Immature natural killer cell (primary cell): ENCODE measurements around the gene MAPK8IP3. TPM values are rescaled to one million over a fixed set of nuclear protein-coding genes. Genes with fewer than 3 reads are reported as not detected.

Source experiments
- DNase-seq, 3 donors: peaks; one replicate each; pipeline ENCODE4 v3.0.0; 2022; ENCODE audit warnings: mixed read lengths in 1 of 3
- H3K27ac Mint-ChIP-seq, 6 donors: one replicate each; pipeline ENCODE4 v1.8.0; 2020; ENCODE audit warnings: mixed read lengths in 6 of 6, mild to moderate bottlenecking in 5 of 6, inconsistent platforms in 4 of 6, moderate library complexity in 3 of 6
- H3K27me3 Mint-ChIP-seq, 3 donors: one replicate each; pipeline ENCODE4 v1.8.0; 2020 to 2021; ENCODE audit warnings: low read depth in 3 of 3, mild to moderate bottlenecking in 3 of 3, mixed read lengths in 3 of 3, moderate library complexity in 3 of 3, inconsistent platforms in 1 of 3
- H3K36me3 Mint-ChIP-seq, 3 donors: one replicate each; pipeline ENCODE4 v1.8.0; 2020; ENCODE audit warnings: mixed read lengths in 3 of 3, inconsistent platforms in 2 of 3, mild to moderate bottlenecking in 2 of 3
- H3K4me1 Mint-ChIP-seq, 2 donors: one replicate each; pipeline ENCODE4 v1.8.0; 2020; ENCODE audit warnings: inconsistent platforms in 2 of 2, mild to moderate bottlenecking in 2 of 2, mixed read lengths in 2 of 2, moderate library complexity in 1 of 2
- H3K4me3 Mint-ChIP-seq, 5 donors: one replicate each; pipeline ENCODE4 v1.8.0; 2020; ENCODE audit warnings: mild to moderate bottlenecking in 5 of 5, mixed read lengths in 5 of 5, inconsistent platforms in 3 of 5, moderate library complexity in 3 of 5
- H3K9me3 Mint-ChIP-seq, 6 donors: one replicate each; pipeline ENCODE4 v1.8.0; 2020; ENCODE audit warnings: mild to moderate bottlenecking in 6 of 6, mixed read lengths in 6 of 6, inconsistent platforms in 4 of 6, moderate library complexity in 3 of 6
- polyA plus RNA-seq, 3 donors: library from polyadenylated mRNA; unstranded; fragments of 300-500 nt; fragmentation: Illumina TruSeq; gene quantifications; one replicate each; pipeline ENCODE4 v1.2.3, GENCODE V29; 2021

Gene MAPK8IP3
- polyA plus RNA-seq, 3 donors from 2014 or later: 0.55 to 3.8 (median 0.57) TPM

DNA sequence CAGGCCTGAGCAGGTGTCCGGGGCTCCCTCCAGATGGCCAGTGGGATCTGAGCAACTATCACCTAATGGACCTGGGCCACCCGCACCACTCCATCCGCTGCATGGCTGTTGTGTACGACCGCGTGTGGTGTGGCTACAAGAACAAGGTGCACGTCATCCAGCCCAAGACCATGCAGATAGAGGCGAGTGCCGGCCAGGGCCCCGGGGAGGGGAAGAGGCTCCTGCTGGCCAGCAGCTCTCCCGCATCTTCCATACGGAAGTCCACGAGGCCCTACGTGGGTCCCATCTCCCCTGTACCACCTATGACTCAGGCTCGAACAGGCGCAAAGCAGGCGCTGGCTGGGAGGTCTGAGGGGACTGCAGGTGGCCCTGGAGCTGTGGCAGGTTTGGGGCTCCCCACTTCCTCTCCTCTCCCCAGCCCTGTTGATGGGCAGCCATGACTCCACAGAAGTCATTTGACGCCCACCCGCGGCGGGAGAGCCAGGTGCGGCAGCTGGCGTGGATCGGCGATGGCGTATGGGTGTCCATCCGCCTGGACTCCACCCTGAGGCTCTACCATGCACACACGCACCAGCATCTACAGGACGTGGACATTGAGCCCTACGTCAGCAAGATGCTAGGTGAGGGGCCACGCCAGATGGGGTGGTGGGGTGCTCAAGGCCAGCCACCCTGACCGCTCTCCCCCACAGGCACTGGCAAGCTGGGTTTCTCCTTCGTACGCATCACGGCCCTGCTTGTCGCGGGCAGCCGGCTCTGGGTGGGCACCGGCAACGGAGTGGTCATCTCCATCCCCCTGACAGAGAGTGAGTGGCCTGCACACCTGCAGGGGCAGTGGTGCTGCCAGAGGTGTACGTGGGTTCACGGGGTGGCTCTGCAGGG, 61.4 kb downstream of the MAPK8IP3 start:
- DNase-seq: no peak
- no peaks in the 10 kb centered on the region for H3K36me3 Mint-ChIP-seq
- no peaks in the 10 kb centered on the region for H3K9me3 Mint-ChIP-seq
- no peak overlapping the region for H3K27ac Mint-ChIP-seq
- no peak overlapping the region for H3K4me3 Mint-ChIP-seq
- peaks cover 14 to 16% of the 10 kb centered on the region in 2 donors for H3K4me1 Mint-ChIP-seq
- peaks cover 3 to 9% (median 5%) of the 10 kb centered on the region in 3 donors for H3K27me3 Mint-ChIP-seq

DNA sequence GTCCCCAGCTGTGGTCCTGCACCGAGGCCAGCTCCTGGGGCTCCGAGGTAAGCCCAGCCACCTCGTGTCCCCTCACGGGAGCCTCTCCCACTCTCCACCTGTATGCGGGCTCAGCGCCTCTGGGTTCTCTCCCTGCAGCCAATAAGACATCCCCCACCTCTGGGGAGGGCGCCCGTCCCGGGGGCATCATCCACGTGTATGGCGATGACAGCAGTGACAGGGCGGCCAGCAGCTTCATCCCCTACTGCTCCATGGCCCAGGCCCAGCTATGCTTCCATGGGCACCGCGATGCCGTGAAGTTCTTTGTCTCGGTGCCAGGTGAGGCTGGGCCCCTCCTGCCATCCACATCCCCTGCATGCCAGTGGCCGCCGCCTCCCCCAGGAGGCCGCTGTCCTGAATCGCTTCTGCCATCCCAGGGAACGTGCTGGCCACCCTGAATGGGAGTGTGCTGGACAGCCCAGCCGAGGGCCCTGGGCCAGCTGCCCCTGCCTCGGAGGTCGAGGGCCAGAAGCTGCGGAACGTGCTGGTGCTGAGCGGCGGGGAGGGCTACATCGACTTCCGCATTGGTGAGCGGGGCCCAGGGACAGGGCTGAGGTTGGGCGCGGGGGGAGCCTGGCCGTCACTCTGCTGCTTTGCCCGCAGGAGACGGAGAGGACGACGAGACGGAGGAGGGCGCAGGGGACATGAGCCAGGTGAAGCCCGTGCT, 62.2 kb downstream of the MAPK8IP3 start:
- H3K27ac Mint-ChIP-seq: no peak overlapping the region
- H3K27me3 Mint-ChIP-seq: peaks cover 4 to 10% (median 6%) of the 10 kb centered on the region in 3 donors
- peaks cover 14 to 17% of the 10 kb centered on the region in 2 donors for H3K4me1 Mint-ChIP-seq
- no peak for DNase-seq
- no peaks in the 10 kb centered on the region for H3K9me3 Mint-ChIP-seq
- no peak overlapping the region for H3K4me3 Mint-ChIP-seq
- H3K36me3 Mint-ChIP-seq: no peaks in the 10 kb centered on the region

DNA sequence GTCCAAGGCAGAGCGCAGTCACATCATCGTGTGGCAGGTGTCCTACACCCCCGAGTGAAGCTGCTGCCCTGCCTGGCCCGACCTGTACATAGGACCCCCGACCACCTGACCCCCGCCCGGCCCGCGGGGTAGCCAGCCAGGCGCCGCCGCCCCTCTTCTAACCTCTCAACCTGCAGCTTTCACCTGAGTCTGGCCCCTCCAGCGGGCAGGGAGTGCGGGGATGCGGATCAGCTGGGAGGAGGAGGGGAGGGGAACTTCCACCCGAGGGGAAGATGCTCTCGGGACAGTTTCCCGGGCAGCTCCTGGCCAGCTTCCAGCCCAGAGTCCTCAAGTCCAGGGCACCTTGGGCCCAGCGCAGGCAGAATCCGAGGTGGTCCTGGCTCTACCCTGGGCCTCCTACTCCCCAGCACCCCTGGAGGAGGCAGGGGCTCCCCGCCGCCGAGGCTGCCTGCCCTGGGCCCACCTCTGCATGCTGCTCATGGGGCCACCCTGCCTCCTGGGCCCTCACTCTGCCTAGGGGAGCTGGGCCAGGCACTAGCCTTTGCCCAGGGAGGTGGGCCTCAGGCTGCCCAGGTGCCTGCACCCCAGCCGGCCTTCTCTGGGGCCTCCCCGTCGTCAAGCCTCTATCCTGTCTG, 62.9 kb downstream of the MAPK8IP3 start:
- Mint-ChIP-seq H3K9me3 (no peaks in the 10 kb centered on the region), H3K27ac (no peak overlapping the region), H3K4me1 (peaks cover 14 to 20% of the 10 kb centered on the region in 2 donors), H3K36me3 (no peaks in the 10 kb centered on the region), H3K4me3 (no peak overlapping the region), H3K27me3 (peaks cover 4 to 10% (median 7%) of the 10 kb centered on the region in 3 donors)
- DNase-seq: no peak

DNA sequence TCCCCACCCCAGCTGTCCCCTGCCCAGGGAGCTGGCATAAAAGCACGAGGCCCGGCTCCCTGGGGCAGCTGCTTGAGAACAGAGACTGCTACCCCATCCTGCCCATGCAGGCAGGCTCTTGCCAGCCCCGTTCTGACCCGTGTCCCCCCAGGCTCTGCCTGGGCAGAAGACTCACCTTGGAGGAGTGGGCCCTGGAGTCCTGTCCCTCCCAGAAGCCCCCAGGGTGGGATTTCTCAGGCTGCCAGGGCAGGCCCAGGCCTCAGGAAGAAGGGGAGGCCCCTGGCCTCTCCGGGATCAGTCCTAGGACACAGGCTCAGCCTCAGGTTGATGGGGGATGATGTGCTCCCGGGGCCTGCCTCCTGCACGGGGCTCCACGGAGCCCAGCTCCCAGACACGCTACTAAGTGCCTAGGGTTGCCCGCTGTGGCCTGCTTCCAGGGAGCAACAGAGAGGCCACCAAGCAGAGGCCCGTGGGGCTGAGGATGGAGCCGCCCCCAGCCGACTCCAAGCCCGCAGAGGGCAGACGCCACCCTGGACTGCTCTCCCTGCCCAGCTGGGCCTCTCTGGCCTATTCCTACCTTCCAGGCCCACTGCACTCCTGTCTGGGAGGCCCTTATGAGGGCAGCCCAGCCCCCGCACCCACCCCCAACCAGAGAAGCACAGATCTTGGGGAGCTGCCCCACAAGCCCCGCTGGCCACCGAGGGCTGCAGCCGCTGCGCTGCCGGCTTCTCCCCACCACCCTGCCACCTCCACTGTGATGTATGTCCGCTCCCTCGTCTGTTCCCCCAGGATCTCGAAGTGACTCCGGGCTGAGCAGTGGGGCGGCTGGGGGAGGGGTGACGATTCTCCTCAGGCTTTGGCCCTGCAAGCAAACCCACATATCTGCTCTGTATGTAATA, 63.7 kb downstream of the MAPK8IP3 start:
- Mint-ChIP-seq H3K9me3 (no peaks in the 10 kb centered on the region), H3K4me1 (peaks cover 14 to 21% of the 10 kb centered on the region in 2 donors), H3K36me3 (no peaks in the 10 kb centered on the region), H3K4me3 (peak overlapping the region; percentile 51 to 93 (median 61)), H3K27me3 (peaks cover 4 to 10% (median 7%) of the 10 kb centered on the region in 3 donors), H3K27ac (peak overlapping the region in 2 of 6 donors; percentile 35 to 44)
- no peak for DNase-seq

DNA sequence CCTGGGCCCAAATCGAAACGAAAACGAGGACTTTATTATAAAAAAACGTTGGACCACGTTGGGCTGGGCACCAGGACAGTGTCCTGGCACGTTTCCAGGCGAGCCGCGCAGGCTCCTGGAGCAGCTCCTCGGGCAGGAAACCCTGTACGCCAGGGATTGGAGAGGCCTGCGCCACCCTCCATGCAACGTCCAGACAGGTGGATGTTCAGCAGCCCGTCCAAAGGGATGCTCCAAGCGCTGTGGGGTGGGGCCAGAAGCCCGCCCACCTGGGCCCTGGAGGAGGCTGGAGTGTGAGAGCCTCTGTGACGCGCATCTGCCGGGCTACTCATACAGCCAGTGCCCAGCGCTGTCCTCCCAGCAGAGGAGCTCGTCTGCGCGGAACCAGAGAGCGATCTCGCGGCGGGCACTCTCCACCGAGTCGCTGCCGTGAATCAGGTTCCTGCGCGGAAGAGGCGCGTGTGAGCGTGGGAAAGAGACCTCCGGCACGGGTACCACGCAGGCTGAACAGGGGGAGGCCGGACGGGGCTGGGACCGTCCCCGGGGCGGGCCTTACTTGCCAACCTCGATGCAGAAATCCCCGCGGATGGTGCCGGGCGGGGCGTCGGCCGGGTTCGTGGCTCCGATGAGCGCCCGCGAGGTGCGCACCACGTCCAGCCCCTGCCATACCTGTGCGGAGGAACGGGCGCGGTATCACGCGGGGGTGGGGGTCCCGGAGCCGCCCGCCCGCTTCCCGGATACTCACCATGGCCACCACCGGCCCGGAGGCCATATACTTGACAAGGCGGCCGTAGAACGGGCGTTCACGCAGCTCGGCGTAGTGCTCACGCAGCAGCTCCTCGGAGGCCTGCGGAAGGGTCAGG, 64.6 kb downstream of the MAPK8IP3 start:
- Mint-ChIP-seq H3K4me1 (peaks cover 14 to 21% of the 10 kb centered on the region in 2 donors), H3K36me3 (no peaks in the 10 kb centered on the region), H3K27me3 (peaks cover 4 to 10% (median 7%) of the 10 kb centered on the region in 3 donors), H3K27ac (peak overlapping the region in 5 of 6 donors; percentile 44 to 75 (median 58)), H3K4me3 (peak overlapping the region; percentile 61 to 96 (median 93)), H3K9me3 (no peaks in the 10 kb centered on the region)
- peak; percentile 33 to 49 (median 44) for DNase-seq

DNA sequence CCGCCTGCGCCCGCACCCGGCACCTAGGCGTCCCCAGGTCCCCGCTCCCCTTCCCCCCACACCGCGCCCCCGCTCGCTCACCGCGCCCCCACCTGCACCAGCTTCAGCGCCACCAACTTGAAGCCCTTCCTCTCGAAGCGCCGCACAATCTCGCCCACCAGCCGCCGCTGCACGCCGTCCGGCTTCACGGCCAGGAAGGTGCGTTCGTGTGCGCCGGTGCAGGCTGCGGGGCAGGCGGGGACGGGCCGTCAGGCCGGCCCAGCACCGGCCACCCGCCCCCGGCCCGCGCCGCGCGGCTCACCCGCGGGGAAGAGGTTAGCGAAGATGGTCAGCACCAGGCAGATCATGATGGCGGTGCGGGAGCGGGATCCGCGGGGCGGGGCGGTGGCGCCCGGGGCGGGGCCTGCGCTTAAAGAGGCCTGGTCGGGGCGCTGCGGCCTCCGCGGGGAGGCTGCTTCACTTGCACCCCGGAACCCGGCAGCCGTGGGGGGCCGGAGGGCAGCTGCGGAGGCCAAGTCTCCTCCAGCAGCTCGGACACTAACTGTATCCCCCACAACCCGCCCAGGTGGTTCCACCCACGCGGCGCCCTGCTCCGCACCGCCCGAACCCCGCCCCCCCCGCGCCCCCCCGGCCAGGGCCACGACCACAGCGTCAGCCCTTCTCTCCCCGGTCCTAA, 65.3 kb downstream of the MAPK8IP3 start, which contains the start of gene NME3:
NME3 (minus strand) TSS at position 356 of the 676 bp plus-strand sequence; CDS start at position 347, 9 bp downstream.
- peak; percentile 74 to 76 (median 75) for DNase-seq
- H3K4me1 Mint-ChIP-seq: peaks cover 14 to 21% of the 10 kb centered on the region in 2 donors
- no peaks in the 10 kb centered on the region for H3K9me3 Mint-ChIP-seq
- H3K27me3 Mint-ChIP-seq: peaks cover 4 to 10% (median 7%) of the 10 kb centered on the region in 3 donors
- H3K27ac Mint-ChIP-seq: peak within 1 kb of the TSS; percentile 85 to 94 (median 92)
- H3K36me3 Mint-ChIP-seq: no peaks in the 10 kb centered on the region
- peak within 1 kb of the TSS; percentile 93 to 96 (median 95) for H3K4me3 Mint-ChIP-seq

DNA sequence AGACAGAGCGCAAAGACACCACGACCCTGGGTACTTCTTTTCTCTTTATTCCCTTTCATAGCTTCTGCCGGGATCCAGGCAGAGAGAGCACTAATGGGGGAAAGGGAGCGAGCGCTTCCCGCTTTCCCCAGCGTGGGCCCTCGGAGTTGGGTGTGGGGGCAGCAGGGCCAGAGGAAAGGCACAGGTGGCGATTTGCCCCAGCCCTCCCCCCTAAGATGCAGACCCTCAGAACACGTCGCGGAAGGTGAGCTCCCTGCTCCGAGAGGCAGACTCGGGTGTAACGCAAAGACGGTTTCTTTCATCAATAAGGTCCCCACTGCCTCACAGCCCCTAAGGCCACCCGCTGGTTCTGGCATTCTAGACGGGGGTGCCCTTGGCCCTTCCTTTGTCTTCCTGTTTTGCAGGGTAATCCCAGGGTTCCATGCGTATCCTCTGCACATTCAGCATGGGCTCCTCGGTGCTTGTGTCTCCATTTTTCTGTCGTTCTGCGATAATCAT, 65.9 kb downstream of the MAPK8IP3 start:
- peak overlapping the region; percentile 93 to 96 (median 95) for H3K4me3 Mint-ChIP-seq
- H3K4me1 Mint-ChIP-seq: peaks cover 14 to 21% of the 10 kb centered on the region in 2 donors
- peak overlapping the region; percentile 85 to 94 (median 92) for H3K27ac Mint-ChIP-seq
- DNase-seq: no peak
- H3K36me3 Mint-ChIP-seq: no peaks in the 10 kb centered on the region
- no peaks in the 10 kb centered on the region for H3K9me3 Mint-ChIP-seq
- H3K27me3 Mint-ChIP-seq: peaks cover 4 to 10% (median 7%) of the 10 kb centered on the region in 3 donors

DNA sequence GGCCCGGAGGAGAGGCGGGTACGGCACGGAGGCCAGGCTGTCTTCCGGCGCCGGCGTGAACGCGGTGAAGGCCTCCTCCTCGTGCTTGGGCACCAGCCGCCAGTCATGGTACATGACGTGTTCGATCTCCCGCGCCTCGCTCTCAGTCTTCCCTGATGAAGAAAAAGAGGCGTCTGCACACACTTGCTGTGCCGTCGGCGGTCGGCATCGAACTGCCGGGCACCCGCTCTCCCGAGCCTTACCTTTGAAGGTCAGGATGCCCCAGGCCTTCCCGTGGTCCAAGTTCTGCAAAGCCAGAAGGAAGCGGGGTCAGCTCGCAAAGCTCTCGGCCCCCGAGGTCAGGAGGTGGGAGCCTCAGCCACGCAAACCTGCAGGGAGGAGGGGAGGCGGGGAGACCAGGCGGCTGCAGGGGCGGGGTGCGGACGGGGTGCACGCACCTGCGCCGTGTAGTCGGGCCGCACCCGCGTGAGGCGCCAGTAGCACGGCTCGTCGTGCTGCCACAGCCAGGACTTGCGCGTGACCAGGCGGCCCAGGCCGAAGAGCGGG, 66.4 kb downstream of the MAPK8IP3 start, which contains the start of gene EME2:
EME2 (plus strand) TSS at position 449 of the 546 bp plus-strand sequence. CDS start 418 bp downstream, outside the sequence.
- no peaks in the 10 kb centered on the region for H3K9me3 Mint-ChIP-seq
- peak in 2 of 3 donors; percentile 27 to 34 for DNase-seq
- peak within 1 kb of the TSS; percentile 85 to 94 (median 92) for H3K27ac Mint-ChIP-seq
- peaks cover 4 to 10% (median 7%) of the 10 kb centered on the region in 3 donors for H3K27me3 Mint-ChIP-seq
- H3K36me3 Mint-ChIP-seq: no peaks in the 10 kb centered on the region
- H3K4me3 Mint-ChIP-seq: peak within 1 kb of the TSS; percentile 93 to 96 (median 95)
- H3K4me1 Mint-ChIP-seq: peaks cover 14 to 21% of the 10 kb centered on the region in 2 donors

DNA sequence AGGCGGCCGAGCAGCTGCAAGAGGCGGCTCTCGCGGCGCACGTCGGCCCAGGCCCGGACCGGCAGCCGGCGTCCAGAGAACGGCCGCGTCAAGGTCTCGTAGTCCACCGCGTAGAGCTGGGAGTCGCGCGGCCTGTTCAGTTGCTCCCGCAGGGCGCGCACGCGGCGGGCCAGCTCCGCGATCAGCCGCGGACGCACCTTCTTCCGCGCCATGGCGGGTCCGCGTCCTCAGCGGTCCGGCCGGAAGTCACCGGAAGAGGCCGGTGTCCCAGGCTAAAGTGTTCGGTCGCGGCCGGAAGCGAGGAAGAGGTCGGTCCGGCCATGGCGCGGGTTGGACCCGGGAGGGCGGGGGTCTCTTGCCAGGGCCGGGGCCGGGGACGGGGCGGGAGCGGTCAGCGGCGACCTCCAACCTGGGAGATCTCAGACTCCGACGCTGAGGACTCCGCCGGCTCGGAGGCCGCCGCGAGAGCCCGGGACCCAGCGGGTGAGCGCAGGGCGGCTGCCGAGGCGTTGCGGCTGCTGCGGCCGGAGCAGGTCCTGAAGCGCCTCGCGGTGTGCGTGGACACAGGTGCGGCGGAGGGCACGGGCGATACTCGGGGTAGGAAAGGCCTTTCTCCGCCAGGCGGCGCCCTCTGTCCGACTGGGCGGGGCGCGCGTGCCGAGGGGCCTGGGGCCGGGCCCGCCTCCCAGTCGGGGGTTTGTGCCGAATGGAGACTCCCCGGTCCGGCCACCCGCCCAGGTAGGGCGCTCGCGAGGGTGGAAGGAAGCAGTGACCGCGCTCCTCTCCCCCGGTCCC, 67.1 kb downstream of the MAPK8IP3 start, which contains the start of gene MRPS34:
MRPS34 (minus strand) TSS at position 227 of the 795 bp plus-strand sequence; CDS start at position 212, 15 bp downstream.
- H3K36me3 Mint-ChIP-seq: no peaks in the 10 kb centered on the region
- no peaks in the 10 kb centered on the region for H3K9me3 Mint-ChIP-seq
- peaks cover 14 to 21% of the 10 kb centered on the region in 2 donors for H3K4me1 Mint-ChIP-seq
- H3K27ac Mint-ChIP-seq: peak within 1 kb of the TSS; percentile 85 to 94 (median 92)
- peak; percentile 78 to 82 (median 81) for DNase-seq
- H3K27me3 Mint-ChIP-seq: peaks cover 4 to 10% (median 9%) of the 10 kb centered on the region in 3 donors
- peak within 1 kb of the TSS; percentile 93 to 96 (median 95) for H3K4me3 Mint-ChIP-seq

DNA sequence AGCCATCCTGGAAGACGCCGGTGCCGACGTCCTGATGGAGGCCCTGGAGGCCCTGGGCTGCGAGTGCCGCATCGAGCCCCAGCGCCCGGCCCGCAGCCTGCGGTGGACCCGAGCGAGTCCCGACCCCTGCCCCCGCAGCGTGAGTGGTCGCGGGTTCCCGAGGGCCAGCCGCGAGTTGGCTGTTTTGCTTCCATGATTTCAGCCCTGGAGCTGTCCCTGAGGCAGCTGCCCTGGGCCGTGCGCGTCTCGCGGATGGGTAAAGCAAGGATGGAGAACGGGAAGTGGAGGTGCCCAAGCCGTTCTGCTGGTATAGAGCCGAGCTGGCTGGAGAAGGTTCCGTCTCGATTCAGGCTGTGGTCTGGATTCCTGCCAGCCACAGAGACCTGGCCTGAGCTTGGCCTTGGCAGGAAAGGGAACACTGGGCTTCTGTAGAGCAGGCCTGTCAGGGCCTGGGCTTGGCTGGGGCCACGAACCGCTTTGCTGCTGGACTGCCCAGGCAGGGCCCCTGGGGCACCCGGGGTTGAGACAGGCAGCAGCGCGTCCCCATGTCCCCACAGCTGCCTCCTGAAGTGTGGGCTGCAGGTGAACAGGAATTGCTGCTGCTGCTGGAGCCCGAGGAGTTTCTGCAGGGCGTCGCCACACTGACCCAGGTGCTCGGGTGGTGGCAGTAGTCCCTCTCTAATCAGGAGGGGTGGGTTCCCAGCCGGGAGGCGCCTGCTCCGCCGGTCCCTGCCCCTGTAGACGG, 67.9 kb downstream of the MAPK8IP3 start:
- peaks cover 14 to 21% of the 10 kb centered on the region in 2 donors for H3K4me1 Mint-ChIP-seq
- H3K27me3 Mint-ChIP-seq: peaks cover 6 to 10% (median 9%) of the 10 kb centered on the region in 3 donors
- H3K4me3 Mint-ChIP-seq: peak overlapping the region; percentile 72 to 95 (median 93)
- H3K36me3 Mint-ChIP-seq: no peaks in the 10 kb centered on the region
- peak overlapping the region in 5 of 6 donors; percentile 17 to 70 (median 55) for H3K27ac Mint-ChIP-seq
- no peaks in the 10 kb centered on the region for H3K9me3 Mint-ChIP-seq
- DNase-seq: no peak
